ENCODE data around the gene RSPH3.

- TF ChIP-seq CTCF (IDR thresholded peaks at IDR 0.05 in 2 of 3, conservative IDR thresholded peaks at IDR 0.05 in 1 of 3; ENCODE audit: control insufficient read depth in 2 of 3, extremely low read depth in 1 of 3, insufficient read depth in 1 of 3, low read depth in 3 of 3, low read length in 3 of 3): peak; percentile 94 to 99 (median 96)
- TF ChIP-seq REST (IDR thresholded peaks at IDR 0.05; ENCODE audit: low read depth, low read length): no peak
- no peak for TF ChIP-seq GABPA (IDR thresholded peaks at IDR 0.05; ENCODE audit: low read depth)
- peak; percentile 92 for TF ChIP-seq RAD21 (IDR thresholded peaks at IDR 0.05; ENCODE audit: insufficient read depth, low read depth, low read length)
- no peak for TF ChIP-seq SREBF2 (IDR thresholded peaks at IDR 0.05; ENCODE audit: low read length)
- no peak; the same call in 1 of the 2 replicates for TF ChIP-seq ESRRA (IDR thresholded peaks at IDR 0.05; ENCODE audit: low read length)
These were observed 42.2 kb upstream of the RSPH3 start for GRCh38 chr6:159042003-159042825.

Data from GM12878 (cell line).